HG02798 (cell line): ENCODE data around the gene CTSG.
A peak's percentile ranks its signal among the peaks of the same experiment; 100 is the strongest.
"Not testable (repeated sequence)": the region's sequence is repeated elsewhere in the genome, so short reads cannot be mapped to it uniquely, and the experiment has no call there.

Source experiments
- ATAC-seq: cut with Tn5 transposase; IDR thresholded peaks from one replicate; pipeline ENCODE4 v1.9.1; 2021; ENCODE audit warnings: mild to moderate bottlenecking; ENCODE audit not compliant: unreplicated experiment, poor library complexity

CTSG gene, protein sequence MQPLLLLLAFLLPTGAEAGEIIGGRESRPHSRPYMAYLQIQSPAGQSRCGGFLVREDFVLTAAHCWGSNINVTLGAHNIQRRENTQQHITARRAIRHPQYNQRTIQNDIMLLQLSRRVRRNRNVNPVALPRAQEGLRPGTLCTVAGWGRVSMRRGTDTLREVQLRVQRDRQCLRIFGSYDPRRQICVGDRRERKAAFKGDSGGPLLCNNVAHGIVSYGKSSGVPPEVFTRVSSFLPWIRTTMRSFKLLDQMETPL

DNA sequence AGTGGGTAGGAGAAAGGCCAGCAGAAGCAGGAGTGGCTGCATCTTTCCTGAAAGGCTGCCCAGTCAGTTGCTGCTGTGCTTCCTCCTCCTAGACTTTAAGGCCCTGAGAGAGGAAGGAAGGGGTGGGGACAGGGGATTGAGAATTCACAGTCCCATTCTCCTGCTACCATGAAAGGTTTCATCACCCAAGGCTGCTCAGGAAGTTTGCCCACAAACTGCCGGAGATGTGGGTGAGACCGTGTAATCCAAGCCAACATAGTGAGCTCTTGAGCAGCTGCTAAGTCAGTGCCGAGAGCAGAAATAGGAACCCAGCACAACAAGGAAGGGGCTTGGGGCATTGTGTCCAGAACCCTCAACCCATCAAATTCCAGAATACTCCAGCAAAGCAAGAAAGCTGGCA, at the start of gene CTSG:
TSS of gene CTSG (minus strand) at position 69 of the 400 bp plus-strand sequence. CDS start at position 42, 27 bp downstream.
- no peak for ATAC-seq

DNA sequence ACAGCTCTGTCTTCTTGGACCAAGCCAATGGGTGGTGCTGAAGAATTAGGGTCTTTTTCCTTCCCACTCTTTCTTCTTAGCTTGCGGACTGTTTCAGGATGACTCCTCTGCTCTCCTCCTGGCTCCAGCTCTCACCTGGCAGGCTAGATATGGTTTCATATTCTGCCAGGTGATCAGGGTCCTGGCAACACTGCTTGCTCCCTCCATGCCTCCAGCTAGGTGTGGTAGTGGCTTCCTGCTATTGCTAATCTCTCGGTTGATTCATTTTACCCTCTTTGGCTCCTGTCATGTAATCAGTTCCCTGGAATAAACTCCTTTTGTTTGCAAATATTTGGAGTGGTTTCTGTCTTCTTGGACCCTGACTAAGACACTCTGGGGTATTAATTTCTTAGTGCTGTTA, 37.7 kb upstream of the CTSG start:
- no peak for ATAC-seq

DNA sequence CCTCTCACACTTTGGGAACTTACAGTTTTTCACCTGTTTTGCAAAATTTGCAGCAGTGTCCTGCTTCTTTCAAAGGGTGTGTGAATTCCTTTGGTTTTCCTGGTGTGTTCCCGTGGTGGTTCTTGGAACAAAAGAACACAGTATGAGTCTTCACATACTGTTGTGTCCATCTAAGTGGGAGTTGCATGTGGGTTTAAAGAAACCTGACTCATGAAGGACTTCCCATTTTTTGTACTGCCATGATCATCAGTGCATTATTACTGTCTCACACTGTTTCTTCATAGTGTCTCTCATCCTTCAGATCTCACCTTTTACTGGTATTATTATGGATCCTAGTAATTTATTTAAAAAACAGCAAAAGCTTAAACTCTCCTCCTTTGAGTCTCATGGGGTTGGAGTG, 37.2 kb upstream of the CTSG start:
- ATAC-seq = no peak

DNA sequence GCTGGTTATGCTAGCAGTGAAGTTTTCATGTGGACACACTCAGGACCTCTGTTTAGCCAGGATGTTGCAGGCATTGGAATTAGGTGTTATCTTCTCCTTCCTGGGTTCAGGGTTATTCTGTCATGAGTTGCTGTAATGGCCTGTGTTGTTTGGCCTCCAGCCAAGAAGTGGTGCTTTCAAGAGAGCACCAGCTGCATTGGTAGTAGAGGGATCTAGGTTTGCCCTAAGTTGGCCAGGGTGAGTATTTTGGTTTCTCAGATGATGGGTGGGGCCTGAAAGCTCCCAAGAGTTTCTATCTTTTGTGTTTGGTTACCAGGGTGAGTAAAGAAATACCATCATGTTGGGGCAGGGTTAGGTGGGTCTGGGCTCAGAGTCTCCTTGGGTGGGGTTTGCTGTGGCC, 36.1 kb upstream of the CTSG start:
- peak; percentile 37 for ATAC-seq

DNA sequence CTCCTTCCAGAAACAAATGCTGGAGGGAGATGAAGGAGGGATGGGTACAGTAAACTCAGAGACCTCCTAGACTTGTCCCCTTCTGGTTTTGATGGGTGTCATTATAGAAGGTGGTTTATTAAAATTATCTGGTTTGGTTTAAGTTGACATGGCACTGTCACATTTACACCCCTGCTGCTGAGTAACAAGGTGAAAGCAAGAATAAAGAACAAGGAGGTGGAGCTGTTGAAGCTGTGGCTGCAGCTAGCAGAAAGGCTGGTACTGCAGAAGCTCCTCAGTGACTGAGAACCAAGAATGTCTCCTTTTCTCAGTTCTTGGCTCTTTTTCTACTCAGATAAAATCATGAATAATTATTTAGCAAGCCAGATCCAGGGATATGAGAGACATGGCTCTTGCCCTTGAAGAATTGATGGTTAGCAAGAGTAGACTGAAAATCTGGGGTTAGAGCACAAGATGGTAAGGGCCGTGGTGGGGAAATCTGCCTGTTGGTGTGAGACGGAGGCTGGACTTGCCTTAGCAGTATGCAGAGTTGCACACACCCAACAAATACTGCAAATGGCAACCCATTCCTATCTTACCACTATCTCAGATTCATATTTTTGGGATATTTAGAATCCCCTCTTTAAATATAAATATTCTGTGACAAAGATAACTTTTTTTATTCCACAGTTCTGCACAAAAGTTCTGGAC, 33.8 kb upstream of the CTSG start, which contains the start of gene GZMH:
TSS of gene GZMH (minus strand) at position 31 of the 690 bp plus-strand sequence. CDS start 72 bp downstream, outside the sequence.
- peak; percentile 49 for ATAC-seq

DNA sequence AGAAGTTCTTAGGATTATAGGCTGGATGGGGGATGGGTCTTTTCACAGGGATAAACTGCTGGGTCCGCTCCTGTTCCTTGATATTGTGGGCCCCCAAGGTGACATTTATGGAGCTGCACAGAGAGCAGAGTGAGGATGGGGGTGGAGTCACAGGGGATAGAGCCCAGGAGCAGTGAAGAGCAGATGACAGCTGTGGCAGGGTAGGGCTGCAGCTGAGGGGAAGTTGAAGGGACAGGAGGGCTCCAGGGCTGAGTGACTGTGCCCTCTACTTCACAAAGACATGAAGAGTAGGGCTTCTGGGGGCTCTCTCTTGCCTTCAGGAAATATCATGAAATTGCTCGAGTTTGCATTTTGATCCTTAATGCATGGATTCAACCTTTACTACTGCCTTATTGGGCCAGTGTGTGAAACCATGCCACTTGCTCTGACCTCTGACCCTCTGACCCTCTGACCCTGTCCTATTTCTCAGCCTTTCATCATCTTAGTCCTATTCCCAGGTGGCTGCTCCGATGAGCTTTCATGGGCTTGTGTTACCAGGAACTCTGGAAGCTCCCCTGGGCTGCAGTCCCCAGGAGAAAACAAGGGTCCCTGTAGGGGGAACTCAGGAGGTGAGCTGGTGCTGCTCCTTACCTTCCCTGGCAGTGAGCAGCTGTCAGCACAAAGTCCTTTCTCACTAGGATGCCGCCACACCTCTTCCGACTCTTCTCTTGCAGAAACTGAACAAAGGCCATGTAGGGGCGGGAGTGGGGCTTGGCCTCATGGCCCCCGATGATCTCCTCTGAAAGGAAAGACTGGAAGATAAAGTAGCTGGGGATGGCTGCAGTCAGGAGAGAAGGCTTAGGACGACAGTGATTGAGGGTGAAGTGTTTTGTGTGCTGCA, 31.8 kb upstream of the CTSG start:
- no peak for ATAC-seq

DNA sequence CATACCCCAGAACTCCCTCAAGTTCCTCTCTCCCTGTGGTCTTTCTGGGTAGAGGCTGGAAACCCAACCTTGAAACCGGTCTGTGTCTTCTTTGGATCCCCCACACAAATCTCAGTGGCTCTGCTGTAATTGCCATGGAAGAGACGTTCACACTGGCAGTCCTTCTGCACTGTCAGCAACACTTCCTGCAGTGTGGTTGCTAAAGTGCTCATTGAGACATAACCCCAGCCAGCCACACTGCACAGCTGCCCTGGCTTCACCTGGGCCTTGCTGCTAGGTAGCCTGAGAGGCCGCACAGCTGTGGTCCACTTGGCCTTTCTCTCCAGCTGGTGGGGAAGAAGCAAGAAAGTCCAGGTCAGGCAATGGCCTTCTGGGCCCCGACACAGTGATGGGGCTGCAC, 31.0 kb upstream of the CTSG start:
- no peak for ATAC-seq

DNA sequence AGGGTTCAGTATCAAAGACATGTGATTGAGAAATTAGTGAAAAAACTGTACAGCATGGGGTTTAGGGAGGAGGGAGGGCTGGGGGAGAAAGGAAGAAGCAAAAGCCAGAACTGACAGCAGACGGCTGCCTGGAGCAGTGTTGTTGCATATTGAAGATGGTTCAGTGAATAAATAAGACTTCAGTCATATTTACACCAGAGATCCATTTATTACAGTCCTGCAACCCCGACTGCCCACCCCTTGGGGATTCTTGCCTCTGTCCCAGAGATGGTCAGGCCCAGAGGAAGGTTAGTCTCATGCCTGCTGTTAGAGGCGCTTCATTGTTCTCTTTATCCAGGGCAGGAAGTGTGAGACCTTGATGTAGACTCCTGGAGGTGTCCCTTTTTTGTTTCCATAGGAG, 30.2 kb upstream of the CTSG start:
- ATAC-seq = no peak

DNA sequence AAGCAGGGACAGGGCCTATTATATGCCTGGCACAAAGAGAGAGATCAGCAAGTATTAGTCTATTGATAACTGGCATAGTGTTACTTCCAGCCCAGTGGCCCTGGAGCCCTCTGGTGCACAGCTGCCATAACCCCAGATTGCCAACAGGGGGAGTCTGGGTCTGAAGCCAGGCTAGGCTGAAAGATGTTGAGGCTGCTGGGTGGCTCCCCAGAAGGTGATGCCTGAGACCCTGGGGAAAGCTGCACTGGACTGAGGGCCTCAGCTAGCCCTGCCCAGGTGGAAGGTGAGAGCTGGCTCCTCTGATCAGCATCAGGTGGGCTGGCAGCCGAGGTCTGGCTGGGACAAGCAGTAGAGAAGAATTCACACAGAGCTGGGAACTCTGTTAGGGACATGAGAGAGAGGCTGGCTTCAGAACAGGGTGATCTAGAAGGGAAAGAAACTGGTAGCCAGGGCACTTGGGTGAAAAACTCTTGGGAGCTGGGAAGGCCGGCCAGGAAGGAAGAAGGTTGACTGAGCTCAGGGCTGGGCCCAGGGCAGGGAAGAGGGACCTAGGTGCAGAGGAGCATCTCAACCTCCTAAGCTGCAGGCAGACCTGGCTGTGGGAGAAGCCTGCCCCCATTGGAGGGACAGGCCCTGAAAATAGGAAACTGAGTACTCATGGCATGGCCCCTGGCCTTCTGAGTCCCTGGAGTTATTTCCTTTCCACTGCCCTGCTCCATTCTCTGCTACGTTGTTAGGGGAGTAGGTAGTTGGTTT, 29.6 kb upstream of the CTSG start:
- ATAC-seq = peak; percentile 85

DNA sequence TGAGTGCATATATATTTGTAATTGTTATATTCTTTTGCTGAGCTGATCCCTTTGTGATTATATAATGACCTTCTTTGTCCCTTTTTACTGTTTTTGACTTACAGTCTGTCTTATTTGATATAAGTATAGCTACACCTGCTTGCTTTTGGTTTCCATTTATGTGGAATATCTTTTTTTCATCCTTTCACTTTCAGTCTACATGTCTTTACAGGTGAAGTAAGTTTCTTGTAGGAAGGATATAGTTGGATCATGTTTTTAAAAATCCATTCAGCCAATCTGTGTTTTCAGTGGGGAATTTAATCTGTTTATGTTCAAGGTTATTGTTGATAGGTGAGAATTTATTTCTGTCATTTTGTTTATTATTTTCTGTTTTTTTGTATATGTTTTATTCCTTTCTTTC, 21.4 kb upstream of the CTSG start:
- ATAC-seq = peak; percentile 38

DNA sequence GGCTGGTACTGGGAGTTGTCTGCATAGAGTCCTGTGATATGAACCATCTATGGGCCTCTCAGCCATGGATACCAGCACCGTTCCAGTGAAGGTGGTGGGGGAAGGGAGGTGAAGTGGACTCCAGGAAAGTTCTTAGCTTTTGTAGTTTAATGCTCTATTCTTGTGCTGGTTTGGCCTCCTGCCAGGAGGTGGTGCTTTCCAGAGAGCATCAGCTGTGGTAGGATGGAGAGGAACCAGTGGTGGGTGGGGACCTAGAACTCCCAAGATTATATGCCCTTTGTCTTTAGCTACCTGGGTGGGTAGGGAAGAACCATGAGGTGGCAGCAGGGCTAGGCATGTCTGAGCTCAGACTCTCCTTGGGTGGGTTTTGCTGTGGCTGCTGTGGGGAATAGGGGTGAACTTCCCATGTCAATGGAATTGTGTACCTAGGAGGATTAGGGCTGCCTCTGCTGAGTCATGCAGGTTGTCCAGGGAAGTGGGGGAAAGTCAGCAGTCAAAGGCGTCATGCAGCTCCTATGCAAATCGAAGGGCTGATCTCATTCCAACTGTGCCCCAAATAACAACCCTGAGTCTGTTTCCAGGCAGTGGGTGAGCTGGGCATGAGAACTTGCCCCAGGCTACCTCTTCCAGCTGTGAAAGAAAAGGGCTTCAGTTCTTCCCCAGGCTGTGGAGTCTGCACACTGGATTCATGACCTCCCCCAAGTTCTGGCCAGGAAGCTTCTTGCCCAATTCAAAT, 19.2 kb upstream of the CTSG start:
- ATAC-seq = no peak

DNA sequence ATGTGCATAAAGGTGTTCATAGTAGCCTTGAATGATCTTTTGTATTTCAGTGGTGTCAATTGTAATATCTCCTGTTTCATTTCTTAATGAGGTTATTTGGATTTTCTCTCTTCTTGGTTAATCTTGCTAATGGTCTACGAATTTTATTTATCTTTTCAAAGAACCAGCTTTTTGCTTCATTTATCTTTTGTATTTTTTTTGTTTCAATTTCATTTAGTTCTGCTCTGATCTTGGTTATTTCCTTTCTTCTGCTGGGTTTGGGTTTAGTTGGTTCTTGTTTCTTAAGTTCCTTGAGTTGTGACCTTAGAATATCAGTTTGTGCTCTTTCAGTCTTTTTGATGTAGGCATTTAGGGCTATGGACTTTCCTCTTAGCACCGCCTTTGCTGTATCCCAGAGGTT, 15.0 kb upstream of the CTSG start:
- ATAC-seq = not testable (repeated sequence)

DNA sequence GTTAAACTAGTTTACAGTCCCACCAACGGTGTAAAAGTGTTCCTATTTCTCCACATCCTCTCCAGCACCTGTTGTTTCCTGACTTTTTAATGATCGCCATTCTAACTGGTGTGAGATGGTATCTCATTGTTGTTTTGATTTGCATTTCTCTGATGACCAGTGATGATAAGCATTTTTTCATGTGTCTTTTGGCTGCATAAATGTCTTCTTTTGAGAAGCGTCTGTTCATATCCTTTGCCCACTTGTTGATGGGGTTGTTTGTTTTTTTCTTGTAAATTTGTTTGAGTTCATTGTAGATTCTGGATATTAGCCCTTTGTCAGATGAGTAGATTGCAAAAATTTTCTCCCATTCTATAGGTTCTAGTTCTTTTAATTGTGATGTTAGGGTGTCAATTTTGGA, 8.4 kb upstream of the CTSG start:
- ATAC-seq = not testable (repeated sequence)

DNA sequence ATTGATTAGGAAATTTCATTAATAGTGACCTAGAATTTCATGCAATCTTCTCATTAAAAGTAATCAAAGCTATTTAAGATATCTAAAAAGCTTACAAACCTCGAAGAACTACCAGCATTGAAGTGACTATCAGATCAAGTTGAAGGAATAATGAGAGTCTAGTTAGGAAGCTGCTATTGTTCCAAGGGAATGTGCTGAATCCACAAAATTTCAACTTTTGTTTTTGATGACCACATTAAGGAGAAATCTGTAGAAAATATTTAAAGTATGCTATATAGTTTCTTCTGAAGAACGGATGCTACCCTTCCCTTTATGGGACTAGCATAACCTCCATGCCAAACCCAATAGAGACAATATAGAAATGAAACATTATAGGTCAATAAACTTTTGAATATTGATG, 2.5 kb upstream of the CTSG start:
- no peak for ATAC-seq

DNA sequence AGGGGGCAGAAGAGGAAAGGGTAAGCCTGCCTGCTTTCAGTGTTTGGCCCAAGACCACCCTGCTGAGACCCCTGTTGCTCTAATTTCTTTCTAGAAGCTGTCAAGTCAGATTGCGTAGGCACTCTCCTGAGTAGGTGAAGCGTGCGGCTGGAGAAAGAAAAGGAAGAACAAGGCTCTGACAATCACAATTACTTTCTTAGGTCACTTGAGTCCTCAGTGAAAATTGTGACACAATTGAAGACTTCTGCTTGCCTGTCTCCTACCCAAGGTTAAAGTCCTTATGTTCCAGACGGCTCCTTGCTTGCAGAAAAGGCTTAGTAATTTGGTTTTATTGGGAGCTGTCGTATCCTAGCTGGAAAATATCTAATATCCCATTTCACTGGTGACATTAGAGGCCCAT, 721 bp upstream of the CTSG start:
- no peak for ATAC-seq

DNA sequence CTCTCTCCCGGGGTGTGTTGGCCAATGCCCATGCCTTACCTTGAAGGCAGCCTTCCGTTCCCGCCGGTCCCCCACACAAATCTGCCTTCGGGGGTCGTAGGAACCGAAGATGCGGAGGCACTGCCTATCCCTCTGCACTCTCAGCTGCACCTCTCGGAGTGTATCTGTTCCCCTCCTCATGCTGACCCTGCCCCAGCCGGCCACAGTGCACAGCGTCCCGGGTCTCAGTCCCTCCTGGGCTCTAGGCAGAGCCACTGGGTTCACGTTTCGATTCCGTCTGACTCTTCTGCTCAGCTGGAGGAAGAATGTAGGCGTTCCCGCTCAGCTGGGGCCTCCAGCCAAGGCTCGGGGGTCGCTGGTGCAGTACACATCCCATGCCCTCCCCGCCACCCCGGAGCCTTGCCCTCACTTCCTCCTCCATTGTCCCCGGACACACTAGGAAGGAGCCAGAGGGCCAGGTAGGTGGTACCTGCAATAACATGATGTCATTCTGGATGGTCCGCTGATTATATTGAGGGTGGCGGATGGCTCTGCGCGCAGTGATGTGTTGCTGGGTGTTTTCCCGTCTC, 1.8 kb downstream of the CTSG start:
- no peak for ATAC-seq

DNA sequence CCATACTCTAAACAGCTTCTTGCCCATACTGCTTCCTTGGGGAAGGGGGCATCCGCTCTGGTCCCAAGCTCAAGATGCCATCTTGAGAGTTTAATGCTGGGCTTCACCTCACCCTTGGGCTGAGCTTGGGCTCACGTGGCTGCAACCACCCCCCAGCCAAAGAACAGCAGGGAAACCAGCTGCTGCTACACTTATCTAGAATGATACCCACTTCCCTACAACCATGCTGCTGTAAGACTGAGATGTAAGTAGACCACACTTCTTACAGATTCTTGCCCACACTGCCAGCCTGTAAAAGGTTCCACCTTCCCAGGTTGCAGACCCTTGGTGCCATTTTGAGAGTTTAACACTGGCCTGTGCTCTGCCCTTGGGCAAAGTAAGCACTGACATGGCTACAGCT, 9.7 kb downstream of the CTSG start:
- no peak for ATAC-seq

DNA sequence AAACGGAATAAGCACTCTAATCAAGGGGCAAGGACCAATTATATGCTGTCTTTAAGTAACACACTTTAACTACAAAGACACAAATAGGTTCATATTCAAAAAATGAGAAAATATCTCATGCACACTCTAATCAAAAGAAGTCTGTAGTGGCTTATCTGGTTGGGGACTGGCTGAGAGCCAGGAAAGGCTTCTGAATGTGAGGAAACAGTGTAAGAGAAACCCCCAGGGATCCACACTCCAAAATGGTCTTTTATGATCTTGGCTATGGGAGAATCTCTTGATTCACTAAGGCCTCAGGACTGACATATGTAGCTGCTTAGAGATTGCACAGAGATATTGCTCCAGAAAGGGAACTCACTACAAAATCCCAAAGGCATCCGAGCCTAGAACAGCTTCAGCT, 10.3 kb downstream of the CTSG start:
- no peak for ATAC-seq

DNA sequence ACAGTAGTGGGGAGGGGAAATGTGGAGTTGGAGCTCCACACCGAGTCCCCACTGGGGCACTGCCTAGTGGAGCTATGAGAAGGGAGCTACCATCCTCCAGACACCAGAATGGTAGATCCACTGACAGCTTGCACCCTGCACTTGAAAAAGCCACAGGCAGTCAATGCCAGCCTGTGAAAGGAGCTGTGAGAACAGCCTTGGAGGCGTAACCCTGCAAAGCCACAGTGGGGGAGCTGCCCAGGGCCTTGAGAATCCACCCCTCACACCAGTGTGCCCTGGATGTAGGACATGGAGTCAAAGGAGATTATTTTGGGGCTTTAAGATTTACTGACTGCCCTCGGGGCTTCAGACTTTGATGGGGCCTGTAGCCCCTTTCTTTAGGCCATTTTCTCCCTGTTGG, 12.5 kb downstream of the CTSG start:
- no peak for ATAC-seq
